ENCODE data around the gene PPIL4.
"Not testable (repeated sequence)": the region's sequence is repeated elsewhere in the genome, so short reads cannot be mapped to it uniquely, and the experiment has no call there.

Gene PPIL4

DNA sequence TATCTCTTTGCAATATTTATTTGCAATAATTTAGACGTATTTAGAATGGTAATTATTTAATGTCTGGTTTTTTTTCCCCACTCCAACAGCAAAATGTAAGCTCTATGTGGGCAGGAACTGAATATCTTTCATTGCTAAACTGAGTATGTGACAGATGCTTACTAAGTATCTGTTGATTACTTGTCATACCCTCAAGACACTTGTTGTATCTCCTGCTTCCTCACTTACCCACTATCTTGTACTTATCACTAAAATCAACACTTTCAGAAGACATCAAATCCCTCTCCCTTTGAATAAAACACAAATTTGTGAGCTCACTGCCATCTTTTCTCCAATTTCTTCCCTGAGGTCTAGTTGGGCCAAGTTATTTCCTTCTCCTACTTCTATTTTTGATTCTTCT, 30.3 kb downstream of the PPIL4 start:
- DNase-seq = no peak

DNA sequence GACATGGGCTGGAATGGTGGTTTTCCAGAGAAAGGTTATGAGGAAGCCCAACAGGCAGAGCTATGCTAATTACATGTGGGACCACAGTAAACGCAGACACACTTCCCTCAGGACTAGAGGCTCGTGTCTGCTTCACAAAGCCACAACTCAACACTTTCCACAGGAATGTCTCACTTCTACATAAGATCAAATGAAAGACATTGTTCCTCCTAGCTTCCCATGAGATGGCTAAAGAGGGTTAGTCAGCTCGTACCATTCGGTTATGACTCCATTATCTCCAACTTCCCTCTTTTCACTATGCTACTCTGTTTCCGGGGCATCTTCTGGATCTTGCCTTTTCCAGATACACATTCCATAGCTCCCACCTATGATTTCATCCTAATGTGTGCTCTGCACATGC, 31.9 kb downstream of the PPIL4 start:
- DNase-seq = no peak

DNA sequence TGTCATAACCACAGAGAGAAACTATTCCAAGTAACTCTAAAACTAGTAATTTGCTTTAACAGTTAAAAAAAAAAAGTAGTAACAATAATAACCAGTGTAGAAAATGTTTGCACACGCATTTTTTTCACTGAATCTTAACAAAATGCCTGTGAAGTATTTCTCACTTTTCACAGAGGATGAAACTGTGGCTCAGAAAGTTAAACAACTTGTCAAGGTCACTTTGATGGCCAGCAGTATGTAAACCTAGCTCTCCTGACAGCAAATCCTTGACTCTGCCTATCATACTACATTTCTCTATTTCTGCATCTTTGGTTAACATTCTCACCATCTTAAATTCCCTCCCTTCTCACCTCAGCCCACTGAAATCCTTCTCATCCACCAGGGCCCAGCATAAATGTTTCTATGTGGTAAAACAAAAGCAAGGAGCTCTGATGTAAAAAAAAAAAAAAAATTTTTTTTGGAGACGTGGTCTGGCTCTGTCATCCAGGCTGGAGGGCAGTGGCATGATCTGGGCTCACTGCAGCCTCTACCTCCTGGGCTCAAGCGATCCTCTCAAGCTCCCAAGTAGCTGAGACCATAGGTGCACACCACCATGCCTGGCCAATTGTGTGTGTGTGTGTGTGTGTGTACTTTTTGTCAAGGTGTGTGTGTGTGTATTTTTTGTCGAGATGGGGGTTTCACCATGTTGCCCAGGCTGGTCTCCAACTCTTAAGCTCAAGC, 34.9 kb downstream of the PPIL4 start:
- no peak for DNase-seq

DNA sequence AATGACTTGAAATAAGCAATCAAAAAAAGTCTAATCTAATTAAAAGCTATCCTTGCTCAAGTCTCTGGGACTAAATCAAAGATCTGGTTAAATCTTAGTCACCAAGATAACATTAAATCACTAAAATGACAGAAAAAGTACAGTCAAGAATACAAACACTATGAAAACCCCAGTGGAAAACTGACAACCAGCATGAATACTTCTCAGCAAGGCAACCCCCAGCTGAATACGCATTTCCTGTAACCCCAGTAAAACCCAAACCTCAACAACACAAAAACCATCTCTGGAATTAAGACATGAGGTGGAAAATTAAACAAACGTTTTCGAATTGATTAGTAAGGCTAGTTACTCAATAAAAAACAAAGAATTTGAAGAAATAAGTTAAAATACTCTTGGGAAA, 37.4 kb downstream of the PPIL4 start:
- no peak for DNase-seq

DNA sequence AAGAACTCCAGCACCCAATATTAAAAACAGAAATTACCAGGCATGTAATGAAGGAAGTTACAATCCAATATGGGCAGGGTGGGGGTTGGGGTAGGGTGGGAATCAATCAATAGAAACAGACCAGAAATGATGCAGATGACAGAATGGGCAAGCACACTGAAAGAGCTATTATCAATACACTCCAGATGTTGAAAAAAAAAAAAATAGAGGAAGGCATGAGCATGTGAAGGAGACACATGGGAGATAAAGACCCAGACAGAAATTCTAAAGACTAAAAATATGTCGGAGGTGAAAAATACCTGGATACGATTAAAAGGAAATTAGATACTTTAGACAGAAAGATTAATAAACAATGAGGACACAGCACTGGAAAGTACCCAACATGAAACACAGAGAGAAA, 42.0 kb downstream of the PPIL4 start:
- DNase-seq = no peak

DNA sequence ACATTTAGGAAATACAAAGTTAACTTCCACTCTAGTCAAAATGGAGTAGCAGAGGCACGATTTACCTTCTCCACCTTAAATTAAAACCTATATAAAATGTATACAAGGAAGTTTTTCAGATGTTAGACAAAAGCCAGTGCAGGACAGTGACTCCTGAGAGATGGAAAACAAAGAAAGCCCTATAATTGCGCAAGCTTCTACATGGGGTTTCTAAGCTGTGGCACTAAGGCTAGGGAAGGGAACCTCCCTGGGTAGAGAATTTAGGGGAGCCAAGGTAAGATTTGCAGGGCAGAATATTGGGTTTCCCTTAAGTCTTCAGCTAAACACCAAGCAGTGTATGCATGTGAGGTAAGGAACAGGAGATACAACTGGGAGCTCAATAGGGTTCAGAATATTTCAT, 42.6 kb downstream of the PPIL4 start:
- DNase-seq = no peak

DNA sequence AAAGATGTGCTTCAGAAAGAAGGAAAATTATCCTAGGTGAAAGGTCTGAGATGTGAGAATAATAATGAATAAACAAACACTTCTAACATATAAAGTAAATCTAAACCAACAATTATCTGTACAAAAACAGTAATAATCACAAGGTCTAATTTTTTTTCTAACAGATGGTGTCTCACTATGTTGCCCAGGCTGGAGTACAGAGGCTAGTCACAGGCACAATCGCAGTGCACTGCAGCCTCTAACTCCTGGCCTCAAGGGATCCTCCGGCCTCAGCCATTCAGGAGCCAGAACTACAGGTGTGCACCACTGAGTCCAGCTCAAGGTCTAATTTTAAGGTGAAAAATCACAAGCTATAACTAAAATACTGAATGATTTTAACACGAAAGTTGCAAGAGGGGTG, 44.1 kb downstream of the PPIL4 start:
- no peak for DNase-seq

DNA sequence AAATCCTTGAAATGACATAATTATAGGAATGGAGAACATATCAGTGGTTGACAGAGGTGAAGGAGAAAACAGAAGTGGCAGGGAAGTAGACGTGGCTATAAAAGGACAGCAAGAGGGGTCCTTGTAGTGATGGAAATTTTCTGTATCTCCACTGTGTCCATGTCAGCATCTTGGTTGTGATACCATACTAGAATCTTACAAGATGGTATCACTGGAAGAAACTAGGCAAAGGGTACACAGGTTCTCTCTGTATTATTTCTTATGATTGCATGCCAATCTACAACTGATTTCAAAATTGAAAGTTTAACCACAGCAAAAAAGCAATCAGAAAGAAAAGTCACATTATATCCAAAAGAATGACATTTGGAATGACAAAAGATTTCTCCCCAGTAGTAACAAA, 44.6 kb downstream of the PPIL4 start:
- DNase-seq = no peak

DNA sequence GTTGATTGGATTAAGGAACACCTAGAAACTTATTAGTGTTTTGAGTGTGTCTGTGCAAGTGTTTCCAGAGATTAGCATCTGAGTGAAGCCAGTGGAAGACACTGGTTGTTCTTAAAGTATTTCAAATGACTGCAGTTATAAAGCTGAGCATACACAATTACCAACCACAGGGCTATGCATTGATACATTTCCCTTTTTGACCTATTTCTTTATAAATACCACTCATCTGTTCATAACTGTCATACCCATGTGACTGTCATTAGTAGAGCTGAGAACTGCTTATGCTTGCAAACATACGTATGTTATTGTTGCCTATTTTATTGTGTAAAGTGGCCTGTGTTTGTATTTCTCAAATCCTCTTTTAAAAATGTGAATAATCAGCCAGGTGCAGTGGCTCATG, 45.7 kb downstream of the PPIL4 start:
- no peak for DNase-seq

DNA sequence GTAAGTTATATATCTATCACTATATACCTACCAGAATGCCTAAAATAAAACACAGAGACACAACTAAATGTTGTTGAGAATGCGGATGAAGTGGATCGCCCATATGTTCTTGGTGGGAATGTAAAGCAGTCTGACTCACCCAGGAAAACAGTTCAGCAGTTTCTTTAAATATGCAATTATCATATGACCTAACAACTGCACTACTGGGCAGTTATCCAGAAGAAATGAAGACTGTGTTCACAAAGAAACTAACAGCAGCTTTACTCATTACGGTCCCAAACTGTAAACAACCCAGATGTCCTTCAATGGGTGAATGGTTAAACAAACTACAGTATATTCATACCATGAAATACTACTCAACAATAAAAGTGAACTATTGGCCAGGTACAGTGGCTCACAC, 46.8 kb downstream of the PPIL4 start:
- DNase-seq = no peak

DNA sequence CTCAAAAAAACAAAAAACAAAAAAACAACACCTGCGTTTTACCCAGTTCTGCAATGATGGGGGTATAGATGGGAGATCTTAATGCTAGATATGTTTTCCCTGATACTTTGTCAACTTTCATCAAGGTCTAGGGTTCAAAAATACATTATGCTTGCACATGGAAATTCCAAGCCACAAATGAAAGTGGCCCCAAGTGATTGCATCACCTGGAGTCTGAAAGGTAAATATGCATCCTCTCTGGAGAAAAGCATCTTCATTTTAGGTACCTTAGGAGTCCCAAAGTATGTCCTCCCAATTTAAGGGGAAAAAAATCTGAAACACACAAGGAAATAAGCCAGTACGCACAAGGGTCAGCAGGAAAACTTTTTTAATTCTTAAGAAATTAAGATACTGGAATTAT, 48.5 kb downstream of the PPIL4 start:
- no peak for DNase-seq

DNA sequence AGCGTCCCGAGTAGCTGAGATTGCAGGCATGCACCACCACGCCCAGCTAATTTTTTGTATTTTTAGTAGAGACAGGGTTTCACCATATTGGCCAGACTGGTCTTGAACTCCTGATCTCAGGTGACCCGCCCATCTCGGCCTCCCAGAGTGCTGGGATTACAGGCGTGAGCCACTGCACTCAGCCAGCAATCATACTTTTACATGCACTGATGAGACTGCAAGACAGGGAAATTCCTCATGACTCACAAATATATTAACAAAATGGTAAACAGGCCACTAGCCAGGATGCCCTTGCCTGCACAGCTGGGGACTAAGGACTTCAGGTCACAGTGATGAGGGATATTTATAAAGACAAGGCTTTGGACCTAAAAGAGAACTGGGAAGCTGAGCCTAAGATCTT, 49.2 kb downstream of the PPIL4 start:
- not testable (repeated sequence) for DNase-seq

DNA sequence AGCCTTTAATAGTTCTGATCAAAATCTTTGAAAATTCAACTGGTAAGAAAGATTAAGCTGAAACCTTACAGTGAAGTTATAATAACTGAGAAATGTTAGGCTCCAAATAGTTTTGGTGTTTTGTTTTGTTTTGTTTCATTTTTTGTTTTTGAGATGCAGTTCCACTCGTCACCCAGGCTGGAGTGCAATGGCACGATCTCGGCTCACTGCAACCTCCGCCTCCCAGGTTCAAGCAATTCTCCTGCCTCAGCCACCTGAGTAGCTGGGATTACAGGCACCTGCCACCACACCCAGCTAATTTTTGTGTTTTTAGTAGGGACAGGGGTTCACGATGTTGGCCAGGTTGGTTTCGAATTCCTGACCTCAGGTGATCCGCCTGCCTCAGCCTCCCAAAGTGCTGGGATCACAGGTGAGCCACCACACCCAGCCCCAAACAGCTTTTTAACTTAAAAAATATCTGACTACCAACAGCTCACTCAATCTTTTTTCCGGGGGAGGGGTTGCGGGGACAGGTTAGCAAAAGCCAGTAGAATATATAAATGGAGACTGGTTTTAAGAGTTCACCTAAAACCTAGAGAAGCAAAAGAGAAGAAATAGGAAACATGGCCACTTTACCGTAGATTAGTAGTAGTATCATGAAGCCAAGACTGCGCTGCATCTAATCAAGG, 50.4 kb downstream of the PPIL4 start:
- DNase-seq = not testable (repeated sequence)

DNA sequence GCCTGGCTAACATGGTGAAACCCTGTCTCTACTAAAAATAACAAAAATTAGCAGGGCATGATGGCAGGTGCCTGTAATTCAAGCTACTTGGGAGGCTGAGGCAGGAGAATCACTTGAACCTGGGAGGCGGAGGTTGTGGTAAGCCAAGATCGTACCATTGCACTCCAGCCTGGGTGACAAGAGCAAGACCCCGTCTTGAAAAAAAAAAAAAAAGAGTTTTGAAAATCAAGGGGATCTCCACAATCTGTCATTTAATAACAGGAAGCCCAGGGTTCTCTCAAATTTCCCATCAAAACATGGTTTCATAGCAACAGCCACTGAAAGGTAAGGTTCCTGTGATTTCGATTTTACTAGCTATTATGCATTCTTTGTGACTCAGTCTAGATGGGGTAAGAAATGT, 51.0 kb downstream of the PPIL4 start:
- DNase-seq = not testable (repeated sequence)

DNA sequence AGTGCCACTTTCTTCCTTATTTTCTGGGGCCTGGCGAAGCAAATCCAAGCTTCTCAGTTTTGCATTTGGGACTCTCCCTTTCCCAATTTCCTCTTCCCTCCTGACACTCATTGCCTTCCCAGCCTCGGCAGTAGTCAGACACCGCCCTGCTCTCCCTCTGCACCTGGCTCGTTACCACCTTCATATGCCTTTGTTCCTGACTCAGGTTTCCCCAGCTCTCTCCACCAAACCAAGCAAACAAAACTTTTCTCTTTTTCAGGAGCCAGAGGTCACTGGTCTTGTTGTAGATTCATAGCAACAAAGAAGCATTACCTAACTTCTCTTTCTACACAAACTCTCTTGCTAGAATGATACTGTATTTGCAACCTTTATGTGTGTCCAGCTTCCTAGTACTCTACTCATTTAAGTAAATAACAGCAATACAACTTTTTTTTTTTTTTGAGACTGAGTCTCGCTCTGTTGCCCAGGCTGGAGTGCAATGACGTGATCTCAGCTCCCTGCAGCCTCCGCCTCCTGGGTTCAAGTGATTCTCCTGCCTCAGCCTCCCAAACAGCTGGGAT, 52.0 kb downstream of the PPIL4 start:
- DNase-seq = no peak

DNA sequence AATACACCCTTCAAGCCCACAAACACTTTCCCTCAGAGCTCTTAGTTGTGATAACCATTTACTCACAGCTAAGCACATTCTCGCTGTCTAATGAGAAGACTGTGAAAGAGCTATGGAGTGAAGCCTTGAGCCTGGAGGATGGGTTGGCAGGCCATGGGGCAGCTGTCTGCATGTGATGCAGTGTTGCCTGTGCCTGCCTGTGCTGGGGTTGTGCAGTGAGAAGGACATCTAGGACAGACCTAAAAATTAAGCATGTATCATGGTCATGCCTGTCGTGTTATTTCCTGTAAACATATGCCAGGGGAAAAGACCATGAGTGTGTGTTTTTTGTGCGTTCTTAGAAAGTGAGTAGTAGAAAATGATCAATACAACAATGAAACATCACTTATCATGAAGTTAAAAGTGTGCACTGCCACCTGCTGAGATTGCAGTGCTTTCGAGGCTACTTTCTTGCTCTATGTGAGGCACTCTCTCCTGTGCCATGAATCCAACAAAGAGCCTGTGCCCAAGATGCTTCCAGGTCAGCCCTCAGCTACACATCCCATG, 53.0 kb downstream of the PPIL4 start:
- no peak for DNase-seq

DNA sequence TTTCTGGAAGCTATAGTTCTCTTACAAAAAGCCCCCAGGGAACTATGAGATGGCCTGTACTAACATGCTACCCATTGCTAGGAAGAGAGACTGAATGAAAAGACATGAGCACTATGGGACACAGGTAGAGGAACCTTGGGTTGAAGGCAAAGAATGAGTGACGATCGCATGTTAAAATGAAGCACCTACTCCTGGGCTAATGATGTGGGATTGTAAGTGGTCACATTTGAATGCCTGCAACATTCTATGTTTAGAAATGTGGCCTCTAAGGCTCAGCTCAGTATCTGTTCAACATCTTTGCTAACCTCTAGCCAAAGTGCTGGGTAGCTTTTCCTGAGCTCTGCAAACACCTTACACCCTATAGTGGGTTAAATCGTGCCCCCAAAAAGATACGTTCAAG, 55.9 kb downstream of the PPIL4 start:
- DNase-seq = no peak

DNA sequence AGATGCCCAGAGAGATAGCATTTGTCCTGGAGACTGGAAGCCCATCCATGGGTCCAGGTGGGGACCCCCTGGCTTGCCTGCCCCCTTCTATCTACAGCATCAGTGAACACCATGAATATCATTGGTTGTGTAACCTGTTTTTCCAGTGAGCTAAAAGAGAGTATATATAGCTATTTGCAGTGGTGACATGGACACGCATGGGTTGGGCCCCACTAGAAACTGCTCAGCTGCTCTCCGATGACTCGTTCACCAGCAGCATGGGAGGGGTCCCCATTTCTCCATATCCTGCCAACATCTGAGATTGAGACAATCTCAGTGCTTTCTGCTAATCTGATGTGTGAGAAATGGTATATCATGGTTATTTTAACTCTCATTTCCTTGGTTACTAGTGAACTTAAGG, 57.0 kb downstream of the PPIL4 start:
- DNase-seq = no peak

DNA sequence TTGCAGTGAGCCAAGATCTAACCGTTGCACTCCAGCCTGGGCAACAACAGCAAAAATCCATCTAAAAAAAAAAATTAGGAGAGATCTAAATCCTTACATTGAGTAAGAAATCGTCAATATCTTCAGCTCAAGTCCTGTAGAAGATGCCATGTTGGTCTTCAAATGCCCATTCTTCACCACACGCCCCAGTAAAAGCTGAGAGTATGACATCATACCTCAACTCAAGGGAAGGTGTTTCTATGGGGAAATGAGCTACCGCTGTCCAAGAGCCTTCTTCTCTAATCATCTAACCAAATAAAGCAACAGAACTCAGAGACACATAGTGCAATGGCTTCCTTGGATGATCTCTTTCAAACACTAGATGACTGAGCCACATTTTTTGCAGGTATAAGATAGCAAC, 58.5 kb downstream of the PPIL4 start:
- no peak for DNase-seq

DNA sequence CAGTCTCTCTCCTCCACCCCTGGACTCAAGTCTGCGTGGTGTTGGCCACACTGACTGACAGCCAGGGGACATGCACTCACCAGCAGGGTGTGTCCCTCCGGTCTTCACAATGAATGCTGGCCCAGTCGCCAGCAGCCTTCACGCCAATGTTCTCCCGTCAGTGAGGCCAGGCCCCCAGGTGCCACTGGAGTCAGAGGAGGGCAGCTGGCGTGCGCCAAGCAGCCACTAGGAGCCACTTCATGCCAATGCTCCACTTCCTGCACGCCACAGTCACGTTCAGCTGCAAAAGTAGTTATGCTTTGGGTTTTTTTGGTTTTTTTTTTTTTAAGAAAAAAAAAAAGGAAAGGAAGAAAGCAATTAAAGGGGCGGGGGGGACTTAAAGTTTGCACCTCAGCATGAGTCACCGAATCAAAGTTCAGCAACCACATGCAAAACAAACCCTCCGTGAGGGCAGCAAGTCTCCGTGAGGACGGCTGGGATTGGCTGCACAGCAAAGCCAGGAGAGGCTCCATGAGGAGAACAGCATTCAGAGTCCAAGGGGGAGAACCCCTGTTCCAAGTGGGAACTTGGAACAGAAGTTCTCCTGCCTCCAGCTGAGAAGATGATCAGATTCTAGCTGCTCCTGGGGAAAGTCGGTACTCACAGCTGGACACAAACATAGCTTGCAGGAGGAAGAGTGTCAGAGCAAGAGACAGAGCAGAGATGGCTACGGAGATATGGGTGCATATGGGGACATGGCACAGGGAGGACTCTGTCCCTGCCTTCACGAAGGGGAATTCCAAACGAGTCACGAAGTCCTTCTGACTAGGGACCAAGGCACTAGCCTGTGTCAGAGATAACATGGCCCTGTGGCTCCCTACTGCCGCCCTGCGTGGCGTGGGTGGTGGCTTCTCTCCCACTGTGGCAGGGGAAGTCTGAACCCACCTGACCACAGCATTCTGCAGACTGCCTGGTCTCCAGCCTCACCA, 60.8 kb downstream of the PPIL4 start, which contains the start of gene ZC3H12D:
Gene ZC3H12D (minus strand): TSS at position 282 of the 968 bp plus-strand sequence. CDS start 10,471 bp downstream, outside the sequence.
- DNase-seq = no peak

DNA sequence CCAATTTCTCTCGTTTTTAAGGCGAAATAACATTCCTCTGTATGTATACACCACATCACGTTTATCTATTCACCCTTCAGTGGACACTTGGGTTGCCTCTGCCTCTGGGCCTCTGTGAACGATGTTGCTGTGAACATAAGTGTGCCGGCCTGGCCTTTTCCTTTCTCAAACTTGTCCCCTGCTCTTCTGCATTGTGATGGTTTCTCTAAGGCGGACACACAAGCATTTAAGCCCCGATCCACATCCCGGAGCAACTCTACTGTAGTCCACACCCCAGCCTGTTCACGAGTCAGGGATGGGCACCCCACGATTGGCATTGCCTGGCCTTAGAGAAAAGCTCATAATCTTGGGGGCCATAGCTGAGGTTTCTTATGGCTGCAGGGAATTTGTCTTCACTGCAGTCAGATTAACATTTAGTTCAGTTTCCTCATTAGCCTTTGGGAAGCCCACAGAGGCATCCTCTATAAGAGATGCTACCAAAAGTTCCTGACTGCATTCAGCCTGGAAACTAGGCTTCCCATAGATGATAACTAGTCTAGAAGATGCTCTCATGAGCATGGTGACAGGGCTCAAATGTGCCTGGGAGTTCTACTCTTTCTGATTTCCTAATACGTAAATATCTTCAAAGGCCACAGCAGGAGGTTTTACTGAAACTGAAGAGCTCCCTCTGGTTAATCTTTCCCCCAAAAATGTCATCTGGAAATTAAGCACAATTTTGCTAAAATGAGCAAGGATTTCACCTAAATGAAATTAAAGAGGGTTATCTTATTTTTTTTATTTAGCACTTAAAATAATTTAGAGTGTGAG, 61.8 kb downstream of the PPIL4 start:
- no peak for DNase-seq

DNA sequence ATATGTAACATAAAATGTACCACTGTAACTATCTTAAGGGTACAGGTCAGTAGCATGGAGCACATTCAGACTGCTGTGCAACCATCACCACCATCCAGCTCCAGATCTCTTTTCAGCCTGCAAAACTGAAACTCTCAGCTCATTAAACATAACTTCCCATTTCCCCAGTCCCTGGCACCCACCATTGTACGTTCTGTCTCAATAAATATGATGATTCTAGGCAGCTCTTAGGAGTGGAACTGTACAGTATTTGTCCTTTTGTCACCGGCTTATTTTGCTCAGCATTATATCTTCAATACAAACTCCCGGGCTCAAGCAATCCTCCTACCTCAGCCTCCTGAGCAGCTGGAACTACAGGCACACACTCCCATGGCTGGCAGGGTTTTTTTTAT, 62.5 kb downstream of the PPIL4 start:
- no peak for DNase-seq
